ENCODE results near the gene CST6.
"Not testable (repeated sequence)": the region's sequence is repeated elsewhere in the genome, so short reads cannot be mapped to it uniquely, and the experiment has no call there.

Gene CST6

DNA sequence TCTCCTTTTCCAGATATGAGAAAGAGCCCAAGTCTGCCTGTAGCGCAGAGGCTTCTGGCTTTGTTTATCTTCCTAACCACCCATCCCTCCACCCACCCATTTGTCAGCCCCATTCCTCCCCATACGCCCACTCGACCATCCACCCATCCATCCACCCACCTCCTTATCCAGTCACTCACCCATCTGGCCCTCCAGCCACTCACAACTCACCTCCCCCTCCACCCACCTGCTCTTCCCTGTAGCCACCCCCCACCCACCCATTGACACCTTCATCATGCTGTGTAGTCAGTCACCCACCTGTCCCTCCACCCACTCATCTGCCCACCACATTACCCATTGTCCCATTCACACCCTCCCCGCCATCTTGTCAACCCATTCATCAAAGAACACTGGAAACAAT, 5.5 kb downstream of the CST6 start:
- H3K36me3 ChIP-seq (ENCODE audit: low read depth), result no peaks in the 10 kb centered on the region
- DNase-seq (ENCODE audit: low spot score) (no peak), ATAC-seq (ENCODE audit: low read depth) (no peak)
- no peak overlapping the region for H3K4me3 ChIP-seq (ENCODE audit: severe bottlenecking)
- peaks cover 33% of the 10 kb centered on the region for H3K4me1 ChIP-seq (ENCODE audit: insufficient read depth, poor library complexity, severe bottlenecking)
- H3K27me3 ChIP-seq (ENCODE audit: insufficient read depth, poor library complexity, severe bottlenecking), result no peaks in the 10 kb centered on the region
- H3K9me3 ChIP-seq (ENCODE audit: severe bottlenecking), result no peaks in the 10 kb centered on the region
- TF ChIP-seq, protein P1, sequence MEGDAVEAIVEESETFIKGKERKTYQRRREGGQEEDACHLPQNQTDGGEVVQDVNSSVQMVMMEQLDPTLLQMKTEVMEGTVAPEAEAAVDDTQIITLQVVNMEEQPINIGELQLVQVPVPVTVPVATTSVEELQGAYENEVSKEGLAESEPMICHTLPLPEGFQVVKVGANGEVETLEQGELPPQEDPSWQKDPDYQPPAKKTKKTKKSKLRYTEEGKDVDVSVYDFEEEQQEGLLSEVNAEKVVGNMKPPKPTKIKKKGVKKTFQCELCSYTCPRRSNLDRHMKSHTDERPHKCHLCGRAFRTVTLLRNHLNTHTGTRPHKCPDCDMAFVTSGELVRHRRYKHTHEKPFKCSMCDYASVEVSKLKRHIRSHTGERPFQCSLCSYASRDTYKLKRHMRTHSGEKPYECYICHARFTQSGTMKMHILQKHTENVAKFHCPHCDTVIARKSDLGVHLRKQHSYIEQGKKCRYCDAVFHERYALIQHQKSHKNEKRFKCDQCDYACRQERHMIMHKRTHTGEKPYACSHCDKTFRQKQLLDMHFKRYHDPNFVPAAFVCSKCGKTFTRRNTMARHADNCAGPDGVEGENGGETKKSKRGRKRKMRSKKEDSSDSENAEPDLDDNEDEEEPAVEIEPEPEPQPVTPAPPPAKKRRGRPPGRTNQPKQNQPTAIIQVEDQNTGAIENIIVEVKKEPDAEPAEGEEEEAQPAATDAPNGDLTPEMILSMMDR (IDR thresholded peaks at IDR 0.05; ENCODE audit: poor library complexity, severe bottlenecking), result no peak
- no peak overlapping the region for H3K27ac ChIP-seq (ENCODE audit: poor library complexity, severe bottlenecking)

GRCh38 chr11:66020212-66020611, 8.4 kb downstream of the CST6 start:
- no peak overlapping the region for H3K4me3 ChIP-seq (ENCODE audit: severe bottlenecking)
- no peaks in the 10 kb centered on the region for H3K36me3 ChIP-seq (ENCODE audit: low read depth)
- peaks cover 20% of the 10 kb centered on the region for H3K4me1 ChIP-seq (ENCODE audit: insufficient read depth, poor library complexity, severe bottlenecking)
- H3K27ac ChIP-seq (ENCODE audit: poor library complexity, severe bottlenecking), result peak overlapping the region; percentile 49
- ATAC-seq (ENCODE audit: low read depth), result no peak
- DNase-seq (ENCODE audit: low spot score), result peak; percentile 60
- no peaks in the 10 kb centered on the region for H3K9me3 ChIP-seq (ENCODE audit: severe bottlenecking)
- TF ChIP-seq, protein P1 (IDR thresholded peaks at IDR 0.05; ENCODE audit: poor library complexity, severe bottlenecking), result no peak
- no peaks in the 10 kb centered on the region for H3K27me3 ChIP-seq (ENCODE audit: insufficient read depth, poor library complexity, severe bottlenecking)

DNA sequence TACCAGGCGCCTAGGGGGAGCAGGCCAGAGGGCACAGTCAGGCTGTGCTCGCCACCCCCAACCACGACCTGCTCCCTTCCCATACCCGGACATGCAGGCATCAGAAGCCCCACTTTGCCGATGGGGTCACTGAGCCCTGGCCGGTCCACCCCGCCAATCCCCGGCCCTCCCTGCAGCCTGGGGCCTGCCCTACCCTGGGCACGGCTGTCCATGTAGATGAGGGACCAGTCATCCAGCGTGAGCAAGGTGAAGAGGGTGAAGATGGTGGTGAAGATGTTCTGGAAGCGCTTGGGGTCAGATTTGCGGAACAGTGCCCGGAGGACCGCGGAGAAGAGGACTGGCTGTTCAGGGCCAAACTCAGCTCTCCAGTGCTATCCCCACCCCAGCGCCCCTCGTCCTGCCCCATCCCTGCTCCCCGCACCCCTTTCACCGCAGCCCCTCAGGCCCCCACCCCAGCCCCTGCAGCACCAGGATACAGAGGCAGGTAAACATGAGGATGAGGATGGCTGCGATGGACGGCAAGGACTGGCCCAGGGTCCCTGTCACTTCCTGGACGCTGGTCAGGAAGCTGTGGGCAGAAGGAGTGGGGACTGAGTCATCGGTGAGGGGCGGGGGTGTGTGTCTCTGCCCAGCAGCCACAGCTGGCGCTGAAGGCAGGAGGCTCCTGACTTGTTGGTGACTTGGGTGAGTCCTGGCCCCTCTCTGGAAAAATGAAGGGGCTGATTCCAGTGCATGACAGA, 9.0 kb downstream of the CST6 start:
- DNase-seq (ENCODE audit: low spot score), result peak; percentile 76
- Histone ChIP-seq H3K36me3 (ENCODE audit: low read depth) (no peaks in the 10 kb centered on the region), H3K4me3 (ENCODE audit: severe bottlenecking) (no peak overlapping the region), H3K9me3 (ENCODE audit: severe bottlenecking) (no peaks in the 10 kb centered on the region), H3K4me1 (ENCODE audit: insufficient read depth, poor library complexity, severe bottlenecking) (peaks cover 15% of the 10 kb centered on the region), H3K27me3 (ENCODE audit: insufficient read depth, poor library complexity, severe bottlenecking) (no peaks in the 10 kb centered on the region), H3K27ac (ENCODE audit: poor library complexity, severe bottlenecking) (peak overlapping the region; percentile 49)
- TF ChIP-seq, protein P1 (IDR thresholded peaks at IDR 0.05; ENCODE audit: poor library complexity, severe bottlenecking), result no peak
- ATAC-seq (ENCODE audit: low read depth), result peak; percentile 83

DNA sequence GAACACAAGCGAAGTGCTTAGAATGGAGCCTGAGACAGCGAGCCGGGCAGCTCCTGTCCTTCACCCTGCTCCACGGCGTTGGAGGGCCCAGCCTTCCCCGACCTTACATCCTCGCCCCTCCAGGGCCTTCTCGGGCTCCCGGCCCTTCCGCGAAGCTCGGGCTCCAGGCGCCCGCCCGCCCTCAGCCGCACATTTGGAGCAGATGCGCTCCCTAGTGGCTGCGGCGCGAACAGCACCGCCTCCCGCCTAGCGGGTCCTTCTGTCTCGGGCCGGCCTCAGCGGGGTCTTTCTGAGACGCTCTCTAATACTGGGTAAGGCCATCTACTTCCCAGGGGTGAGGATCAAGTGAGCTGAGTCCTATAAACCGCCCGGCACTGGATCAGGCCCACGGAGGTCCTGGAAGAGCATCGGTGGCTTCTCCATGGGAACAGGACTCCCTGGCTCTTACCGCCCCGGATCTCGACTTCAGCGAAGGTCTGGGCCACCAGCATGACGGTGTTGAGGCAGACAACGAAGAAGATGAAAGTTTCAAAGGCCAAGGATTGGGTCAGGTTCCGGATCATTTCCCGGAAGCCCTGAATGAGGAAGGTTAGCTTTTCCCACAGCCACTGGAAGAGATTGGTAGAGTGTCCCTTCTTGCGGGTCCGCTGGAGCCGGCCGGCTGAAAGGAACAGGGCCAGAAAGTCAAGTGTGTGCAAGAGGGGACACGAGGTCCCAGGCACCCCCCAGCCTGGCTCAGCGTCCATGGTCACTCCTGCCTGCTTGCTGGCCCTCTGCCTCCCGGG, 10.8 kb downstream of the CST6 start:
- Histone ChIP-seq H3K4me1 (ENCODE audit: insufficient read depth, poor library complexity, severe bottlenecking) (peaks cover 11% of the 10 kb centered on the region), H3K9me3 (ENCODE audit: severe bottlenecking) (no peaks in the 10 kb centered on the region), H3K4me3 (ENCODE audit: severe bottlenecking) (no peak overlapping the region), H3K36me3 (ENCODE audit: low read depth) (no peaks in the 10 kb centered on the region), H3K27ac (ENCODE audit: poor library complexity, severe bottlenecking) (no peak overlapping the region), H3K27me3 (ENCODE audit: insufficient read depth, poor library complexity, severe bottlenecking) (no peaks in the 10 kb centered on the region)
- TF ChIP-seq, protein P1 (IDR thresholded peaks at IDR 0.05; ENCODE audit: poor library complexity, severe bottlenecking), result peak; percentile 95
- DNase-seq (ENCODE audit: low spot score) (peak; percentile 36), ATAC-seq (ENCODE audit: low read depth) (peak; percentile 71)

GRCh38 chr11:66023186-66023440, 11.3 kb downstream of the CST6 start:
- not testable (repeated sequence) for H3K27ac ChIP-seq (ENCODE audit: poor library complexity, severe bottlenecking); ATAC-seq (ENCODE audit: low read depth); H3K9me3 ChIP-seq (ENCODE audit: severe bottlenecking); H3K27me3 ChIP-seq (ENCODE audit: insufficient read depth, poor library complexity, severe bottlenecking); H3K4me3 ChIP-seq (ENCODE audit: severe bottlenecking); H3K36me3 ChIP-seq (ENCODE audit: low read depth); DNase-seq (ENCODE audit: low spot score)
- peaks cover 11% of the 10 kb centered on the region for H3K4me1 ChIP-seq (ENCODE audit: insufficient read depth, poor library complexity, severe bottlenecking)
